WI38 (cell line): ENCODE results near the gene LCT.
"Not testable (repeated sequence)": the region's sequence is repeated elsewhere in the genome, so short reads cannot be mapped to it uniquely, and the experiment has no call there.

Experiments
- H3K4me3 ChIP-seq: 2 replicates; pipeline ENCODE4 v1.5.1; 2011; ENCODE audit warnings: low read depth, mild to moderate bottlenecking, control low read depth, low read length
- CTCF ChIP-seq: IDR thresholded peaks from 2 replicates; pipeline ENCODE4 v1.5.1; 2012; ENCODE audit warnings: low read depth, mild to moderate bottlenecking, control low read depth, low read length

Gene LCT

GRCh38 chr2:135796606-135797005, 40.4 kb downstream of the LCT start:
- no peak overlapping the region for H3K4me3 ChIP-seq
- TF ChIP-seq CTCF, result no peak

- H3K4me3 ChIP-seq, result not testable (repeated sequence)
- TF ChIP-seq CTCF, result 0 out of 2 replicates have a peak, but pooled peaks have one; percentile 15
Measured at GRCh38 chr2:135795641-135796040, 41.3 kb downstream of the LCT start.

- no peak for TF ChIP-seq CTCF
- H3K4me3 ChIP-seq, result no peak overlapping the region
Measured at GRCh38 chr2:135792401-135793150, 44.4 kb downstream of the LCT start.

- TF ChIP-seq CTCF, result no peak
- no peak overlapping the region for H3K4me3 ChIP-seq
Measured at GRCh38 chr2:135791418-135792190, 45.4 kb downstream of the LCT start.

GRCh38 chr2:135790423-135790822, 46.6 kb downstream of the LCT start:
- H3K4me3 ChIP-seq, result no peak overlapping the region
- no peak for TF ChIP-seq CTCF

GRCh38 chr2:135786823-135787222, 50.2 kb downstream of the LCT start:
- no peak overlapping the region for H3K4me3 ChIP-seq
- no peak for TF ChIP-seq CTCF

- H3K4me3 ChIP-seq, result no peak overlapping the region
- TF ChIP-seq CTCF, result no peak
Measured at GRCh38 chr2:135785032-135785431, 52.0 kb downstream of the LCT start.
